ENCODE data around the gene AMMECR1. TPM values are rescaled to one million over a fixed set of nuclear protein-coding genes. Genes with fewer than 3 reads are reported as not detected.

The AMMECR1 gene
- polyA plus RNA-seq, 3 donors, result 2.1 to 3.3 (median 2.9) TPM

- Histone ChIP-seq H3K9ac (ENCODE audit: insufficient read depth, low read length, poor library complexity, severe bottlenecking) (no peak overlapping the region), H3K4me2 (replicated peaks; ENCODE audit: extremely low read depth, low read length, poor library complexity, severe bottlenecking) (no peak overlapping the region), H3K27me3 (ENCODE audit: control insufficient read depth in 2 of 2, insufficient read depth in 2 of 2, low read length in 2 of 2) (peaks cover 0 to 2% of the 10 kb centered on the region in 2 donors), H3K4me3 (replicated peaks in 1 of 3; ENCODE audit: low read depth in 2 of 3, low read length in 3 of 3) (no peak overlapping the region), H3K36me3 (replicated peaks in 1 of 2; ENCODE audit: control insufficient read depth in 1 of 2, insufficient read depth in 2 of 2, low read length in 2 of 2) (peaks cover 0 to 4% of the 10 kb centered on the region in 2 donors), H3K4me1 (ENCODE audit: control insufficient read depth in 1 of 2, insufficient read depth in 2 of 2, low read length in 2 of 2) (peaks cover 0 to 7% of the 10 kb centered on the region in 2 donors), H4K20me1 (ENCODE audit: insufficient read depth, low read length) (no peaks in the 10 kb centered on the region), H3K79me2 (ENCODE audit: insufficient read depth, low read length) (no peaks in the 10 kb centered on the region), H3K9me3 (replicated peaks in 1 of 2; ENCODE audit: control insufficient read depth in 1 of 2, insufficient read depth in 1 of 2, low read length in 2 of 2) (no peaks in the 10 kb centered on the region), H3K27ac (ENCODE audit: low read depth in 1 of 2, low read length in 2 of 2) (no peak overlapping the region), H2AFZ (ENCODE audit: insufficient read depth, low read depth, low read length, poor library complexity, severe bottlenecking) (no peak overlapping the region)
- H3K9me3 Mint-ChIP-seq, result peaks cover 0 to 3% (median 0%) of the 10 kb centered on the region in 7 donors
- intact Hi-C loops (cut with micrococcal nuclease), result no loop called here
- H3K27me3 Mint-ChIP-seq (ENCODE audit: low read depth in 3 of 3), result peaks cover 0 to 5% (median 0%) of the 10 kb centered on the region in 3 donors
- H3K27ac Mint-ChIP-seq, result no peak overlapping the region
- DNase-seq, result peak in 1 of 3 donors; percentile 3
- peaks cover 0 to 3% of the 10 kb centered on the region in 2 donors for H3K36me3 Mint-ChIP-seq
- WGBS (ENCODE audit: insufficient coverage), result no CpG with 5 or more reads among the region's 1 CpG
- peaks cover 15% of the 10 kb centered on the region for H3K4me1 Mint-ChIP-seq
- TF ChIP-seq CTCF (IDR thresholded peaks at IDR 0.05), result no peak
- H3K4me3 Mint-ChIP-seq, result no peak overlapping the region
These were observed 98.0 kb downstream of the AMMECR1 start for GRCh38 chrX:110219920-110220319.

GRCh38 chrX:110218591-110218990 lies 99.3 kb downstream of the AMMECR1 start:
- H4K20me1 ChIP-seq (ENCODE audit: insufficient read depth, low read length), result no peaks in the 10 kb centered on the region
- intact Hi-C loops (cut with micrococcal nuclease), result no loop called here
- H3K9me3 ChIP-seq (replicated peaks in 1 of 2; ENCODE audit: control insufficient read depth in 1 of 2, insufficient read depth in 1 of 2, low read length in 2 of 2), result no peaks in the 10 kb centered on the region
- no peak overlapping the region for H3K9ac ChIP-seq (ENCODE audit: insufficient read depth, low read length, poor library complexity, severe bottlenecking)
- TF ChIP-seq CTCF (IDR thresholded peaks at IDR 0.05), result no peak
- no peaks in the 10 kb centered on the region for H3K79me2 ChIP-seq (ENCODE audit: insufficient read depth, low read length)
- H3K4me3 Mint-ChIP-seq, result no peak overlapping the region
- WGBS (ENCODE audit: insufficient coverage), result no CpG with 5 or more reads among the region's 2 CpGs
- no peak overlapping the region for H3K27ac Mint-ChIP-seq
- peaks cover 0 to 5% (median 0%) of the 10 kb centered on the region in 3 donors for H3K27me3 Mint-ChIP-seq (ENCODE audit: low read depth in 3 of 3)
- peaks cover 0 to 4% of the 10 kb centered on the region in 2 donors for H3K36me3 ChIP-seq (replicated peaks in 1 of 2; ENCODE audit: control insufficient read depth in 1 of 2, insufficient read depth in 2 of 2, low read length in 2 of 2)
- no peak overlapping the region for H2AFZ ChIP-seq (ENCODE audit: insufficient read depth, low read depth, low read length, poor library complexity, severe bottlenecking)
- H3K4me1 Mint-ChIP-seq, result peaks cover 18% of the 10 kb centered on the region
- peaks cover 0 to 2% of the 10 kb centered on the region in 2 donors for H3K27me3 ChIP-seq (ENCODE audit: control insufficient read depth in 2 of 2, insufficient read depth in 2 of 2, low read length in 2 of 2)
- peaks cover 0 to 3% of the 10 kb centered on the region in 2 donors for H3K36me3 Mint-ChIP-seq
- DNase-seq, result peak; percentile 16 to 42 (median 26)
- no peak overlapping the region for H3K4me2 ChIP-seq (replicated peaks; ENCODE audit: extremely low read depth, low read length, poor library complexity, severe bottlenecking)
- H3K4me3 ChIP-seq (replicated peaks in 1 of 3; ENCODE audit: low read depth in 2 of 3, low read length in 3 of 3), result no peak overlapping the region
- peaks cover 0 to 3% (median 0%) of the 10 kb centered on the region in 7 donors for H3K9me3 Mint-ChIP-seq
- H3K4me1 ChIP-seq (ENCODE audit: control insufficient read depth in 1 of 2, insufficient read depth in 2 of 2, low read length in 2 of 2), result peaks cover 0 to 7% of the 10 kb centered on the region in 2 donors
- H3K27ac ChIP-seq (ENCODE audit: low read depth in 1 of 2, low read length in 2 of 2), result no peak overlapping the region

All from CD14-positive monocyte (primary cell).